Activated CD4-positive, CD25-positive, alpha-beta regulatory T cell (primary cell): Measurements from ENCODE around the gene SIGLEC6.

Source experiments
- DNase-seq, 4 experiments: peaks; one replicate each; lab custom pipeline; 2025; lab: John Stamatoyannopoulos, UW

Gene SIGLEC6

GRCh38 chr19:51548213-51548651 lies 16.8 kb upstream of the SIGLEC6 start:
- DNase-seq = no peak

- DNase-seq = no peak
Measured at GRCh38 chr19:51547397-51548212, 16.1 kb upstream of the SIGLEC6 start.

- DNase-seq = no peak
Measured at GRCh38 chr19:51546650-51547396, 15.4 kb upstream of the SIGLEC6 start.

GRCh38 chr19:51546107-51546649 lies 14.7 kb upstream of the SIGLEC6 start:
- DNase-seq = no peak

- DNase-seq = no peak
Measured at GRCh38 chr19:51544038-51544437, 12.6 kb upstream of the SIGLEC6 start.

- no peak for DNase-seq
Measured at GRCh38 chr19:51542699-51543098, 11.2 kb upstream of the SIGLEC6 start.

- no peak for DNase-seq
Measured at GRCh38 chr19:51541458-51542357, 10.2 kb upstream of the SIGLEC6 start.

- no peak for DNase-seq
Measured at GRCh38 chr19:51539821-51540366, 8.4 kb upstream of the SIGLEC6 start.

- no peak for DNase-seq
Measured at GRCh38 chr19:51535535-51535934, 4.1 kb upstream of the SIGLEC6 start.

GRCh38 chr19:51530616-51531015 lies 854 bp downstream of the SIGLEC6 start:
- DNase-seq = no peak

GRCh38 chr19:51529301-51529700 lies 2.2 kb downstream of the SIGLEC6 start:
- no peak for DNase-seq

GRCh38 chr19:51525651-51526050 lies 5.8 kb downstream of the SIGLEC6 start:
- no peak for DNase-seq

- DNase-seq = no peak
Measured at GRCh38 chr19:51524666-51525264, 6.7 kb downstream of the SIGLEC6 start.

GRCh38 chr19:51521781-51522180 lies 9.7 kb downstream of the SIGLEC6 start:
- no peak for DNase-seq

- DNase-seq = no peak
Measured at GRCh38 chr19:51521357-51521756, 10.1 kb downstream of the SIGLEC6 start.

- DNase-seq = no peak
Measured at GRCh38 chr19:51520728-51521127, 10.7 kb downstream of the SIGLEC6 start.

GRCh38 chr19:51514866-51515481 lies 16.5 kb downstream of the SIGLEC6 start:
- DNase-seq = no peak

GRCh38 chr19:51513968-51514367 lies 17.5 kb downstream of the SIGLEC6 start:
- no peak for DNase-seq

GRCh38 chr19:51511353-51511752 lies 20.1 kb downstream of the SIGLEC6 start:
- DNase-seq = no peak

- DNase-seq = no peak
Measured at GRCh38 chr19:51509823-51510660, 21.4 kb downstream of the SIGLEC6 start.
